Activated CD8-positive, alpha-beta memory T cell treated with anti-CD3 and anti-CD28 coated beads for 24 hours (primary cell): ENCODE measurements around the gene CDC25A.
"Not testable (repeated sequence)": the region's sequence is repeated elsewhere in the genome, so short reads cannot be mapped to it uniquely, and the experiment has no call there.

Source experiments
- DNase-seq: peaks from one replicate; pipeline ENCODE4 v3.0.0-alpha.2; 2020

Gene CDC25A

GRCh38 chr3:48188266-48189201, at the start of gene CDC25A:
Gene CDC25A, minus strand, starts transcription at chr3:48188417. Its CDS starts 470 bp downstream, at chr3:48187947.
- peak; percentile 94 for DNase-seq

DNA sequence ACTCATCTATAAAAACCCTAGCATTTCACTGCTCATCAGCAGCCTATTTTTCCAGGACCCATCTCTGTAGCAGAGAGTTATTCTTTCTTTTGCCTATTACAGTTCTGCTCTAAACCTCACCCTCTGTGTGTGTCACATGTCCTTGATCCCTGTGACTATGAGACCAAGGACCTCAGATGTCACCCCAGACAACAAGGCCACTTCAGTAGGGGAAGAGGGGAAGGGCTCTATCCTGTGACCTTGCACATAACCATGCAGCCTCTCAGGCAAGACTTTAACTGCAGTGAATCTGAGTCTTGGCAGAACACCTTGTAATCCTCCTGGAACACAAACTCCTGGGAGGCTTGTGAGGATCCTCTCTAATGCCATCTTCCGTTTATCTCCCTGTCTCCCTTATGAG, 48.3 kb upstream of the CDC25A start:
- no peak for DNase-seq

DNA sequence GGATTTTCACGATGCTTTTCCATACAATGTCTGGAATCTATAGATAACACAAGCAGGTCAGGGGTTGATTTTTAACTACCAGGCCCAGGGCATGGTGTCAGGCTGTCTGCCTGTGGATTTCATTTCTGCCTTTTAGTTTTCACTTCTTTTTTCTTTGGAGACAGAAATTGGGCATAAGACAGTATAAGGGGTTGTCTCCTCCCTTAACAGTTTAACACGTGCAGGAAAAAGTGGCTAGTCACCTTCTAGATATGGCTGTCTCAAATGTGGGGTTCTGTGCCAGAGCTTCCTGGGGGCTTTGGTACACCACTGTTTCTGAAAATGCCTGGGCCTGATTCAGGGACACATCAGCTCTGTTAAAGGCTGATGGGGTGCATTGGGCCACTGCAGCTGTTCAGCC, 45.3 kb upstream of the CDC25A start:
- no peak for DNase-seq

DNA sequence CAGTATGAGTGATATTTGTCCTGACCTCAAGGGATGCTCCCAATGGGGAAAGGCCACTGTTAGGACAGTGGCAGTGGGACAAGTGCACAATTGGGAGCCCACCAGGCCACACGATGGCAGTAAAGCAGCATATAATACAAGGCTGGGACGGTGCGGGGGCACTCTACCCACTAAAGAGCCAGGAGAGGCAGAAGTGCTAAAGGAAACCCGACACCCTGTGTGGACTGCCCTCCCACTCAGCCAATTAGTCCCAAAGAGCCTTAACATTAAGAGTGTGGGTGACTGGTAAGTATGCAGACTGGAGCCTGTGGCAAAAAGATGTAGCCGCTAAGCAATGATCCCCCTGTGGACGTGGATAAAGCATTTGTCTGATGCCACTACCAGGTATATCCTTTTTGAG, 44.5 kb upstream of the CDC25A start:
- DNase-seq = peak; percentile 83

- DNase-seq = no peak
Measured at GRCh38 chr3:48232232-48232631, 44.0 kb upstream of the CDC25A start.

DNA sequence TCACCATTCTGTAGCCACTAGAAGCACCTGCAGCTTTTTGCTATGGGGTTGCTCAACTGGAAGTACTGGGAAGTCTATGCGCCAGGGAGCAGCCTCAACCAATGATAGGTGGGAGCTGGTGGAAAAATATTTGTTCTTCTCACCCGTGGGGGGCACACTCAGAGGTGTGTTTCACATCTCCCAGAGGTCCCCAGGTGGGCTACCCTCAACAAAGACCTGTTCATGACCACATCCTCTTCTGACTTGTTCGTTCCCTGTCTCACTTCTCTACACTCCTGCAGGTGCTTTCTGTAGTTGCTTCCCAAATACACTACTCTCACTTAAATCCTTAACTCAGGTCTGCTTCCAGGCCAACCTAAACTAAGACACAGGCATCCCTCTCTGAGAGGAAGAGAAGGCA, 38.7 kb upstream of the CDC25A start:
- no peak for DNase-seq

DNA sequence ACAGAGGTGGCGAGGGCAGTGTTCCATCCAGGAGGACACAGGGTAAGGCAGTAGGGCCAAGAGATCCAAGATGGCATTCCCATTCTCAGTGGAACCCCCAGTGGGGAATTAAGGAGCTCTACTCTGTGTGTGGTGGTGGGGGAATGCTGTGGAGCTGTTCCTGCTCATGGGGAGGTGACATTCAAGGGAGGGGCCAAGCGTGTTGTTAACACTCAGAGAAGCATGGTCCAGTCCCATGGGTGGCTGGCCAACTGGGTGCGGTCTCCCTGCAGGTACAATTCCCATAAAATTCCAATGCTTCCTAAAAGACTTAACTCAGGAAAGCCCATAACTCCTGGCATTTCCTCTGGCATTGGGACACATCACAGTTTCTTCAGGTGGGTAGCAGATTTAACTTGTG, 37.4 kb upstream of the CDC25A start:
- DNase-seq = no peak

- no peak for DNase-seq
Measured at GRCh38 chr3:48222616-48223513, 34.6 kb upstream of the CDC25A start, which contains the start of gene CAMP. Gene CAMP, plus strand, starts transcription at chr3:48223495. Its CDS starts 17 bp downstream, at chr3:48223512.

DNA sequence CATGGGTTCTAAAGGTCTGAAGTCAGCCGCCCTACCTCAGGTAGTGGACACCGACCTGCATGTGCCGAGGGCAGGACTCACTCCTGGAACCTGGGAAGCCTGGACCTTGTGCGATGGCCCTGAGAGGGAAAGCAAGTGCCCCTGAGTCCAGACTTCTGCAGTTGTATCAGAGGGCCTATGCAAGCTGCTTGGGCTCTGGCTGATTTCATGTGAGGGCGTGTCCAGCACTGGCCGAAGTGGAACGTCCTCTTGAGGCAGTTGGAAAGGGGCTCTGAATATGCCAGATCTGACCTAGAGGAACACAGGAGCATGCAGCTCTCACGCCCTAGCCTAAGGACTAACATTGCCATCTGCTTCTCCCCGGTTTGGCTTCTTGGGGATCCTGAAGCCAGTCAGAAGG, 32.5 kb upstream of the CDC25A start:
- DNase-seq = no peak

DNA sequence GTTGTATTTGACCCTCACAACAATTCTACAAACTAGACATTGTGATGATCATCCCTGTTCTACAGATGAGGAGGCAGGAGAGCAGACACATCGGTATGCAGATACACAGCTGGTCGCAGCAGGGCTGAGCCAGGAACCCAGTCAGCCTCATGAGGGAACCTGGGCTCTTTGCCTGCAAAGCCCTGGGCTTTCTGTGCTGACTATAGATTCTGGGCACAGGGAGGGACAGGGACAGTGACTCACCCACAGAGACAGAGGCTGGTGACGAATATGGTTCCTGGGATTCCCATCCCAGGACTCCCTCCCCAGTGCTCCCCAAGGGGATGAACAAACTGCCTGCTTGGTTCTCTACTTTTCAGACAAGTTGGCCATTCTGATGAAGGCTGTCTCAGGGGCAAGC, 31.3 kb upstream of the CDC25A start:
- DNase-seq = no peak

- no peak for DNase-seq
Measured at GRCh38 chr3:48218537-48218936, 30.3 kb upstream of the CDC25A start.

- DNase-seq = no peak
Measured at GRCh38 chr3:48217449-48217848, 29.2 kb upstream of the CDC25A start.

- DNase-seq = no peak
Measured at GRCh38 chr3:48215876-48216275, 27.7 kb upstream of the CDC25A start.

DNA sequence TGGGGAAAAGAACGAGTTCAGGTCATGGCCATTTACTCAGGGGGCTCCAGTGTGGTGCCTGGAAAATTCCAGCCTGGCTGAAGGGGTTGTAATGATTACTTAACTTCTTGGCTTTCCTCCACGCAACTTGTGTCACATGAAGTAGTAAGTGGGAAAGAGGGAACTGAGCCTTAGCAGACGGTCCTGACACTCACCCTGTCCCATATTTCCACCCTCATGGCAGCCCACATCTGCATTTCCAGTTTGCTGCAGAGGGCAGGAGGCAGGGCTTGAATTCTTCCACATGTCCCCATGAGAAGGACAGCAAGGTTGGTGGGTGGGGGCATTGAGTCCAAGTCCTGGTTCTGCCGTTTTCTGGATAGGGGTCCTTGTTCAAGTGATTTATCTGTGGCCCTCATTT, 27.2 kb upstream of the CDC25A start:
- DNase-seq = no peak

GRCh38 chr3:48215019-48215418, 26.8 kb upstream of the CDC25A start:
- DNase-seq = no peak

DNA sequence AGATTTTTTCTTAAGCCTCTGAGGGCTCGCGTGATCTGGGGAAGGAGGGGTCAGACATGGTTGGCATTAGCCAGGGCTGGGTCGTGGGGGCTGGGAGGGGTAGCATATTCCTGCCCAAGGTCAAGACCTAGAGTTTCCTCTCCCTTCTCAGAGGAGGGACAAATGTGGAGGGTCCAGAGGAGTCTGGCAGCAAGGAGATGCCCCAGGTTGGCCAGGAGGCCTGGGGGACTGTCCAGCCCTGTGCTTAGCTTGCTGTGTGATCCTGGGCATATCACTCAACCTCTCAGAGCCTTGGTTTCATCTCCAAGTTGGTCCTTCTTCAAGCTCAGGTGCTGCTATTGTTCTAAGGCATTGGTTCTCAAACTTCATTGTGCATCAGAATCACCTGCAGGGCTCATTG, 26.0 kb upstream of the CDC25A start:
- no peak for DNase-seq

GRCh38 chr3:48211776-48212175, 23.6 kb upstream of the CDC25A start:
- DNase-seq = not testable (repeated sequence)

- DNase-seq = not testable (repeated sequence)
Measured at GRCh38 chr3:48210534-48210933, 22.3 kb upstream of the CDC25A start.

DNA sequence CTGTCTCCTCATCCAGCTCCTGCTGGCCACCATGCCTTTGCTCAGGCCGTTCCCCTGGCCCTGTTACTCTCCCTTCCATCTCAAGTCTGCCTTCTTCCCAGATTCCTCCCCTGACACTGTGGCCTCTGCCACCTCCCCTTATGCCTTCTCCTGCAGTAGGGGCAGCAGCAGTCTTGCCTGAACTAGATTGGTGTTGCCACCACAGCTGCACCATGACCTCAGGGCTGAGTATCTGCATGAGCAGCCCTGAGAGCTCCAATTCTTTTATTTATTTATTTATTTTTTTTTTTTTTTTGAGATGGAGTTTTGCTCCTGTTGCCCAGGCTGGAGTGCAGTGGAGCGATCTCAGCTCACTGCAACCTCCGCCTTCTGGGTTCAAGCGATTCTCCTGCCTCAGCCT, 21.2 kb upstream of the CDC25A start:
- DNase-seq = no peak

- DNase-seq = no peak
Measured at GRCh38 chr3:48208076-48208475, 19.9 kb upstream of the CDC25A start.

- DNase-seq = no peak
Measured at GRCh38 chr3:48202632-48203031, 14.4 kb upstream of the CDC25A start.

GRCh38 chr3:48199117-48199516, 10.9 kb upstream of the CDC25A start:
- DNase-seq = no peak

- DNase-seq = no peak
Measured at GRCh38 chr3:48196611-48197010, 8.4 kb upstream of the CDC25A start.
